WTC11 (cell line): Measurements from ENCODE around the gene MGMT. TPM values are rescaled to one million over a fixed set of nuclear protein-coding genes. Genes with fewer than 3 reads are reported as not detected.

Experiments used
- ATAC-seq: fragments of 200-7000 bp; cut with Tn5 transposase; 2 replicates; pipeline ENCODE4 v1.10.0; 2021; ENCODE audit warnings: mild to moderate bottlenecking, moderate library complexity
- CTCF ChIA-PET: fragments of 300-600 bp; sonication (Branson Sonifier 250); formaldehyde crosslinking; loops from one replicate; lab custom pipeline; 2021; ENCODE audit warnings: antibody characterized with exemption; lab: Charles Lee
- POLR2A ChIA-PET: fragments of 350-600 bp; sonication (Branson Sonifier 250); formaldehyde crosslinking; loops from one replicate; lab custom pipeline; 2021; ENCODE audit warnings: antibody characterized with exemption; lab: Charles Lee
- DNase-seq: peaks from one replicate; pipeline ENCODE4 v3.0.0; 2021; ENCODE audit warnings: low spot score
- H3K27ac Mint-ChIP-seq: 2 replicates; pipeline ENCODE4 v1.8.0; 2021; ENCODE audit warnings: mixed read lengths
- H3K27me3 Mint-ChIP-seq: 2 replicates; pipeline ENCODE4 v1.8.0; 2021; ENCODE audit warnings: low read depth, mild to moderate bottlenecking, moderate library complexity, mixed read lengths
- H3K36me3 Mint-ChIP-seq: 2 replicates; pipeline ENCODE4 v1.8.0; 2021; ENCODE audit warnings: mixed read lengths
- H3K4me1 Mint-ChIP-seq: 2 replicates; pipeline ENCODE4 v1.8.0; 2022; ENCODE audit warnings: mixed read lengths
- H3K4me3 Mint-ChIP-seq: 2 replicates; pipeline ENCODE4 v1.8.0; 2021; ENCODE audit warnings: mild to moderate bottlenecking, moderate library complexity, mixed read lengths
- H3K9me3 Mint-ChIP-seq: 2 replicates; pipeline ENCODE4 v1.8.0; 2021; ENCODE audit warnings: mixed read lengths
- ATF1 ChIP-seq: sonication (generic); formaldehyde crosslinking; IDR thresholded peaks from 2 replicates; pipeline ENCODE4 v1.8.1; 2023; ENCODE audit warnings: mild to moderate bottlenecking, moderate library complexity, missing genetic modification reagents
- ATF2 ChIP-seq: sonication (generic); formaldehyde crosslinking; IDR thresholded peaks from 2 replicates; pipeline ENCODE4 v1.8.1; 2022; ENCODE audit warnings: low read depth, missing genetic modification reagents, borderline replicate concordance
- CREM ChIP-seq: sonication (generic); formaldehyde crosslinking; IDR thresholded peaks from 2 replicates; pipeline ENCODE4 v1.8.1; 2022; ENCODE audit warnings: mild to moderate bottlenecking, missing genetic modification reagents, moderate library complexity
- ERG ChIP-seq: fragments of 250-450 bp; sonication (Bioruptor Pico); IDR thresholded peaks from 2 replicates; pipeline ENCODE4 v1.8.0; 2021; ENCODE audit warnings: mild to moderate bottlenecking
- FOXJ3 ChIP-seq: sonication (generic); formaldehyde crosslinking; IDR thresholded peaks from 2 replicates; pipeline ENCODE4 v1.9.0; 2021; ENCODE audit warnings: missing genetic modification reagents, mild to moderate bottlenecking, borderline replicate concordance
- FOXP1 ChIP-seq: sonication (generic); formaldehyde crosslinking; IDR thresholded peaks from 2 replicates; pipeline ENCODE4 v1.8.0; 2022; ENCODE audit warnings: missing genetic modification reagents, mild to moderate bottlenecking, moderate library complexity, borderline replicate concordance
- GABPB1 ChIP-seq: sonication (generic); formaldehyde crosslinking; IDR thresholded peaks from 2 replicates; pipeline ENCODE4 v1.8.1; 2023; ENCODE audit warnings: mild to moderate bottlenecking, missing genetic modification reagents
- GRHL2 ChIP-seq: fragments of 250-450 bp; sonication (Bioruptor Pico); IDR thresholded peaks from 2 replicates; pipeline ENCODE4 v1.8.0; 2022; ENCODE audit warnings: mild to moderate bottlenecking, moderate library complexity; ENCODE audit not compliant: insufficient replicate concordance, severe bottlenecking
- HMGXB4 ChIP-seq: sonication (generic); formaldehyde crosslinking; IDR thresholded peaks from 2 replicates; pipeline ENCODE4 v1.8.1; 2023; ENCODE audit warnings: mild to moderate bottlenecking, moderate library complexity, missing genetic modification reagents
- IRF2 ChIP-seq: sonication (generic); formaldehyde crosslinking; IDR thresholded peaks from 2 replicates; pipeline ENCODE4 v1.8.0; 2022; ENCODE audit warnings: low read depth, missing genetic modification reagents, borderline replicate concordance
- PRRX2 ChIP-seq: fragments of 250-450 bp; sonication (Bioruptor Pico); IDR thresholded peaks from 2 replicates; pipeline ENCODE4 v1.8.0; 2021; ENCODE audit warnings: mild to moderate bottlenecking
- RELA ChIP-seq: sonication (generic); formaldehyde crosslinking; IDR thresholded peaks from 2 replicates; pipeline ENCODE4 v1.8.1; 2022; ENCODE audit warnings: missing genetic modification reagents, mild to moderate bottlenecking, borderline replicate concordance
- RORB ChIP-seq: fragments of 250-450 bp; sonication (Bioruptor Pico); IDR thresholded peaks from 2 replicates; pipeline ENCODE4 v1.9.0; 2021; ENCODE audit warnings: mild to moderate bottlenecking
- SMAD4 ChIP-seq: sonication (generic); formaldehyde crosslinking; IDR thresholded peaks from 2 replicates; pipeline ENCODE4 v1.8.0; 2022; ENCODE audit warnings: mild to moderate bottlenecking, missing genetic modification reagents
- ZNF423 ChIP-seq: fragments of 250-450 bp; sonication (Bioruptor Pico); IDR thresholded peaks from 2 replicates; pipeline ENCODE4 v2.1.2; 2022; ENCODE audit warnings: mild to moderate bottlenecking, moderate library complexity
- total RNA-seq: library from RNA; stranded (reverse); gene quantifications from 3 replicates; pipeline ENCODE4 v1.2.3, GENCODE V29; 2021
- TF ChIP-seq, protein P1 (sequence below): sonication (generic); formaldehyde crosslinking; IDR thresholded peaks from 2 replicates; pipeline ENCODE4 v1.8.1; 2023; ENCODE audit warnings: mild to moderate bottlenecking, missing genetic modification reagents, borderline replicate concordance
- TF ChIP-seq, protein P2 (sequence below): sonication (generic); formaldehyde crosslinking; IDR thresholded peaks from 2 replicates; pipeline ENCODE4 v1.8.0; 2023; ENCODE audit warnings: mild to moderate bottlenecking, missing genetic modification reagents
- TF ChIP-seq, protein P3 (sequence below): fragments of 200-600 bp; IDR thresholded peaks from 2 replicates; pipeline ENCODE4 v1.8.0; 2022; ENCODE audit warnings: antibody characterized with exemption

Gene MGMT
- total RNA-seq, 1 experiment from 2014 or later, result 11.8 TPM

GRCh38 chr10:129771576-129771975, 304.5 kb downstream of the MGMT start:
- no peak for ATAC-seq
- POLR2A ChIA-PET, result no interaction called here
- CTCF ChIA-PET, result no interaction called here
- 0 out of 2 replicates have a peak overlapping the region, but pooled peaks have one; percentile 4 for H3K27ac Mint-ChIP-seq
- TF ChIP-seq HMGXB4 (CRISPR knock-in tag) (no peak), ZNF423 (CRISPR knock-in tag) (no peak), PRRX2 (no peak), GRHL2 (no peak), FOXP1 (no peak), IRF2 (CRISPR knock-in tag) (no peak), ATF2 (CRISPR knock-in tag) (no peak), CREM (no peak), RELA (no peak)
- TF ChIP-seq, protein P1, sequence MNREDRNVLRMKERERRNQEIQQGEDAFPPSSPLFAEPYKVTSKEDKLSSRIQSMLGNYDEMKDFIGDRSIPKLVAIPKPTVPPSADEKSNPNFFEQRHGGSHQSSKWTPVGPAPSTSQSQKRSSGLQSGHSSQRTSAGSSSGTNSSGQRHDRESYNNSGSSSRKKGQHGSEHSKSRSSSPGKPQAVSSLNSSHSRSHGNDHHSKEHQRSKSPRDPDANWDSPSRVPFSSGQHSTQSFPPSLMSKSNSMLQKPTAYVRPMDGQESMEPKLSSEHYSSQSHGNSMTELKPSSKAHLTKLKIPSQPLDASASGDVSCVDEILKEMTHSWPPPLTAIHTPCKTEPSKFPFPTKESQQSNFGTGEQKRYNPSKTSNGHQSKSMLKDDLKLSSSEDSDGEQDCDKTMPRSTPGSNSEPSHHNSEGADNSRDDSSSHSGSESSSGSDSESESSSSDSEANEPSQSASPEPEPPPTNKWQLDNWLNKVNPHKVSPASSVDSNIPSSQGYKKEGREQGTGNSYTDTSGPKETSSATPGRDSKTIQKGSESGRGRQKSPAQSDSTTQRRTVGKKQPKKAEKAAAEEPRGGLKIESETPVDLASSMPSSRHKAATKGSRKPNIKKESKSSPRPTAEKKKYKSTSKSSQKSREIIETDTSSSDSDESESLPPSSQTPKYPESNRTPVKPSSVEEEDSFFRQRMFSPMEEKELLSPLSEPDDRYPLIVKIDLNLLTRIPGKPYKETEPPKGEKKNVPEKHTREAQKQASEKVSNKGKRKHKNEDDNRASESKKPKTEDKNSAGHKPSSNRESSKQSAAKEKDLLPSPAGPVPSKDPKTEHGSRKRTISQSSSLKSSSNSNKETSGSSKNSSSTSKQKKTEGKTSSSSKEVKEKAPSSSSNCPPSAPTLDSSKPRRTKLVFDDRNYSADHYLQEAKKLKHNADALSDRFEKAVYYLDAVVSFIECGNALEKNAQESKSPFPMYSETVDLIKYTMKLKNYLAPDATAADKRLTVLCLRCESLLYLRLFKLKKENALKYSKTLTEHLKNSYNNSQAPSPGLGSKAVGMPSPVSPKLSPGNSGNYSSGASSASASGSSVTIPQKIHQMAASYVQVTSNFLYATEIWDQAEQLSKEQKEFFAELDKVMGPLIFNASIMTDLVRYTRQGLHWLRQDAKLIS, result no peak
- TF ChIP-seq, protein P2, sequence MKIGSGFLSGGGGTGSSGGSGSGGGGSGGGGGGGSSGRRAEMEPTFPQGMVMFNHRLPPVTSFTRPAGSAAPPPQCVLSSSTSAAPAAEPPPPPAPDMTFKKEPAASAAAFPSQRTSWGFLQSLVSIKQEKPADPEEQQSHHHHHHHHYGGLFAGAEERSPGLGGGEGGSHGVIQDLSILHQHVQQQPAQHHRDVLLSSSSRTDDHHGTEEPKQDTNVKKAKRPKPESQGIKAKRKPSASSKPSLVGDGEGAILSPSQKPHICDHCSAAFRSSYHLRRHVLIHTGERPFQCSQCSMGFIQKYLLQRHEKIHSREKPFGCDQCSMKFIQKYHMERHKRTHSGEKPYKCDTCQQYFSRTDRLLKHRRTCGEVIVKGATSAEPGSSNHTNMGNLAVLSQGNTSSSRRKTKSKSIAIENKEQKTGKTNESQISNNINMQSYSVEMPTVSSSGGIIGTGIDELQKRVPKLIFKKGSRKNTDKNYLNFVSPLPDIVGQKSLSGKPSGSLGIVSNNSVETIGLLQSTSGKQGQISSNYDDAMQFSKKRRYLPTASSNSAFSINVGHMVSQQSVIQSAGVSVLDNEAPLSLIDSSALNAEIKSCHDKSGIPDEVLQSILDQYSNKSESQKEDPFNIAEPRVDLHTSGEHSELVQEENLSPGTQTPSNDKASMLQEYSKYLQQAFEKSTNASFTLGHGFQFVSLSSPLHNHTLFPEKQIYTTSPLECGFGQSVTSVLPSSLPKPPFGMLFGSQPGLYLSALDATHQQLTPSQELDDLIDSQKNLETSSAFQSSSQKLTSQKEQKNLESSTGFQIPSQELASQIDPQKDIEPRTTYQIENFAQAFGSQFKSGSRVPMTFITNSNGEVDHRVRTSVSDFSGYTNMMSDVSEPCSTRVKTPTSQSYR (CRISPR knock-in tag), result no peak
- no peaks in the 10 kb centered on the region; the same call in 1 of the 2 replicates for H3K27me3 Mint-ChIP-seq
- H3K36me3 Mint-ChIP-seq, result no peaks in the 10 kb centered on the region
- H3K4me1 Mint-ChIP-seq, result no peaks in the 10 kb centered on the region
- DNase-seq, result peak; percentile 3
- H3K4me3 Mint-ChIP-seq, result no peak overlapping the region
- H3K9me3 Mint-ChIP-seq, result no peaks in the 10 kb centered on the region

GRCh38 chr10:129771991-129772431, 305.0 kb downstream of the MGMT start:
- Mint-ChIP-seq H3K9me3 (peaks cover 4% of the 10 kb centered on the region; the same call in 1 of the 2 replicates), H3K4me1 (no peaks in the 10 kb centered on the region), H3K27me3 (no peaks in the 10 kb centered on the region; the same call in 1 of the 2 replicates), H3K36me3 (no peaks in the 10 kb centered on the region), H3K4me3 (no peak overlapping the region), H3K27ac (0 out of 2 replicates have a peak overlapping the region, but pooled peaks have one; percentile 4)
- CTCF ChIA-PET, result no interaction called here
- POLR2A ChIA-PET, result no interaction called here
- ATAC-seq, result no peak
- peak; percentile 1 for DNase-seq
- TF ChIP-seq GABPB1 (CRISPR knock-in tag) (no peak), FOXJ3 (CRISPR knock-in tag) (no peak), RORB (CRISPR knock-in tag) (no peak), ERG (CRISPR knock-in tag) (no peak), ATF1 (CRISPR knock-in tag) (no peak), SMAD4 (CRISPR knock-in tag) (no peak)
- TF ChIP-seq, protein P3, sequence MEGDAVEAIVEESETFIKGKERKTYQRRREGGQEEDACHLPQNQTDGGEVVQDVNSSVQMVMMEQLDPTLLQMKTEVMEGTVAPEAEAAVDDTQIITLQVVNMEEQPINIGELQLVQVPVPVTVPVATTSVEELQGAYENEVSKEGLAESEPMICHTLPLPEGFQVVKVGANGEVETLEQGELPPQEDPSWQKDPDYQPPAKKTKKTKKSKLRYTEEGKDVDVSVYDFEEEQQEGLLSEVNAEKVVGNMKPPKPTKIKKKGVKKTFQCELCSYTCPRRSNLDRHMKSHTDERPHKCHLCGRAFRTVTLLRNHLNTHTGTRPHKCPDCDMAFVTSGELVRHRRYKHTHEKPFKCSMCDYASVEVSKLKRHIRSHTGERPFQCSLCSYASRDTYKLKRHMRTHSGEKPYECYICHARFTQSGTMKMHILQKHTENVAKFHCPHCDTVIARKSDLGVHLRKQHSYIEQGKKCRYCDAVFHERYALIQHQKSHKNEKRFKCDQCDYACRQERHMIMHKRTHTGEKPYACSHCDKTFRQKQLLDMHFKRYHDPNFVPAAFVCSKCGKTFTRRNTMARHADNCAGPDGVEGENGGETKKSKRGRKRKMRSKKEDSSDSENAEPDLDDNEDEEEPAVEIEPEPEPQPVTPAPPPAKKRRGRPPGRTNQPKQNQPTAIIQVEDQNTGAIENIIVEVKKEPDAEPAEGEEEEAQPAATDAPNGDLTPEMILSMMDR, result no peak
- TF ChIP-seq, protein P2 (CRISPR knock-in tag), result no peak
